ENCODE results near the gene PAX8.

- no peak for TF ChIP-seq POLR2AphosphoS5 (IDR thresholded peaks at IDR 0.05; ENCODE audit: borderline replicate concordance, low read depth, low read length)
- TF ChIP-seq EZH2 (IDR thresholded peaks at IDR 0.05), result no peak
Measured at GRCh38 chr2:113230531-113230930, 48.2 kb downstream of the PAX8 start.

Measured in SK-N-MC (cell line).